Stimulated activated naive CD4-positive, alpha-beta T cell treated with Interleukin-2 at 50 U/mL for 16 hours (primary cell): ENCODE data around the gene WNT11.

Source experiments
- DNase-seq: peaks from one replicate; lab custom pipeline; 2025; lab: John Stamatoyannopoulos, UW

WNT11 gene

GRCh38 chr11:76174330-76174729, 32.0 kb downstream of the WNT11 start:
- no peak for DNase-seq

DNA sequence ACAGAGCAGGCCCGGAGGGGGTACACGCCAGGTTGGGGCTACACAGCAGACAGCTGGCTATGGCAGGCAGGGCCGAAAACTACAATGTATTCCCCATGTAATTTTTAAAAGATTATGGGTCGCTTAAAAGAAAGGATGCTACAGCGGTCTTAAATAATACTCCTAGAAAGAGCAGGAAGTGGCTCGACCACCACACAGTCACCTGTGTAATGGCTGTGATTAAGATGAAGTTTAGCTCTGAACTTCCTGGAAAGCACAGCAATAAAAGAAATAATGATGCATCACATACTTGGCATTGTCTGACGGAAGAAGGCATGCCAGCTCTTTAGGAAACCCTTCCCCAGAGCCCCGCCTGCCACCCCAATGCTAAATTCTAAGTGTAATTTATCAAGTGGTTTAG, 32.6 kb downstream of the WNT11 start:
- DNase-seq = no peak

DNA sequence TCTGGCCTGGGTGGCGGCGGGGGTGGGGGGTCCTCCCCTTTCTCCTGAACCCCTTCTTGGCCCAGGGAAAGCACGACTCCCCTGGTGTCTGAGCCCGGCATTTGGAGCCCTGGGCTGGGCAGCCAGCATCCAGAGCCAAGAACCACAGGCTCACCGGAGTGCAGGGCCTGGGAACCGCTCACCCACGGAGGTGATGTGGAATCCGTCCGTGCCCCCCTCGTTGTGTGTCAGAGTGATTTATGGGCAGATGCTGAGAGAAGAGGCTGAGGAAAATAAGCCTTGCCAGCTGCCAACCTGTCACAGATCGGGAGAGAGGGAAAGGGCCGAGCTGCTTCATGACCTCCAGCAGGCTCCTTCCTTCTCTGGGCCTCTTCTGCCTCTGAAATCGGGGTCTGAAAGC, 33.7 kb downstream of the WNT11 start:
- no peak for DNase-seq

- DNase-seq = no peak
Measured at GRCh38 chr11:76170468-76170867, 35.8 kb downstream of the WNT11 start.

DNA sequence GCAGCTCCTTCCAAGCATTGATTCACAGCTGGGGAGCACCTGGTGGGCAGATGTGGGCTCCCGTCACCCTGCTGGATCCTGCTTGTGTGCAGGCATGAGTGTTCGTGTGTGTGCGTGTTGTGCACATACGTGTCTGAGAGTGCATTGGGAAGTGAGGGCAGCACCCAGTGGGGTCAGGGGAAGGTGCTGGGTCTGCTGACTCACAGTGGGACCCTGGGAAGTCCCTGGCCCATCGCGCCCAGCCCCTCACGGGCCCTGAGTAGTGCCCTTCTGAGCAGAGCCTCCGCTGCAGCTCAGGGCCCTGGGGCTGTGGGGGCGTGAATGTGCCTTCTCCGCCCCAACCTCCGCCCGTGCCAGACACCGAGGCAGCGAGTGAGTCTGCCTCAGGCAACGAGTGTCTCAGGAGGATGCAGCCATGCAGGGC, 36.8 kb downstream of the WNT11 start:
- DNase-seq = no peak

GRCh38 chr11:76167590-76167989, 38.7 kb downstream of the WNT11 start:
- DNase-seq = no peak

DNA sequence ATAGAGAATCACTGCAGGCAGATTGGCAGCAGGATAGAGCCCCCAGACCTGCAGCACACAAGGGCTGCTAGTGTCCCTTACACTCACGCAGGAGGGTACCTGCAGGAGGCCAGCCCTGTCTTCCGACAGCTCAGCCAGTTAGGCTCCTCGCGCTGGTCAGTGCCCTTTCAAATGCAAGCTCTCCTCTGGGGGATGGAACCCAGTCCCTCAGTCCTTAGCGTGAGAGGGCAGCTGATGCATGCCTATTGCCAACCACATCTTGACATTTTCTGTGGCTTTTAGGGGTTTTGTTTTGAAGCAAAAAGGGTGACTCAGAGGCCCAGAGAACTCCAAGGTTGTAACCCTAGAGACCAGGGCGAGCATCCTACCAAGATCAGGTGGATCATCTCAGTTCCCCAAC, 40.0 kb downstream of the WNT11 start:
- peak; percentile 3 for DNase-seq

DNA sequence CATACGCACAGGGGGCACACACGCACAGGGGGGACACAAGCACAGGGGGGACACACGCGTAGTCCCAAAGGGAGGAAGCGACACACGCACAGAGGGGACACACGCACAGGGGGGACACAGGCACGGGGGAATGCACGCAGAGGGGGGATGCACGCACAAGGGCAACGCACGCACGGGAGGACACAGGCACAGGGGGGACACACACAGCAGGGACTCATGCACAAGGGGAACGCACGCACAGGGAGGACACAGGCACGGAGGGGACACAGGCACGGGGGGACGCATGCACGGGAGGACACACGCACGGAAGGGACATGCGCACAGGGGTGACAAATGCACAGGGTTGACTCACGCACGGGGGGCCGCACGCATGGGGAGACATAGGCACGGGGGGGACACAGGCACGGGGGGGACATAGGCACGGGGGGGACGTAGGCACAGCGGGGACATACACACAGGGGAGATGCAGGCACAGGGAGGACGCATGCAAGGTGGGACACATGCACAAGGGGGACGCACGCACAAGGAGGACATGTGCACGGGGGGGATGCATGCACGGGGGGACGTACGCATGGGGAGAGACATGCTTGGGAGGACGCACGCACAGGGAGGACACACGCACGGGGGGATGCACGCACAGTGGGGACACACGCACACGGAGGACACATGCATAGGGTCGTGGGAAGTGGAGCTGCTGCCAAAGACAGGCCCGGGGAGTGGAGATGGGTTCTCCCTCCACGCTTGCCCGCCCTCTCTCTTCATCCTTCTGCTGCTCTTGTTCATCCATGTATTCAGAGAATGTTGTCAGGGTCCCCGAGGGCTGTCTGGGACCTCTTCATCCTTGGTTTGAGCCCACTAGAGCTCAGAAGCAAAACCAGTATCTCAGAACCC, 41.2 kb downstream of the WNT11 start:
- DNase-seq = no peak

DNA sequence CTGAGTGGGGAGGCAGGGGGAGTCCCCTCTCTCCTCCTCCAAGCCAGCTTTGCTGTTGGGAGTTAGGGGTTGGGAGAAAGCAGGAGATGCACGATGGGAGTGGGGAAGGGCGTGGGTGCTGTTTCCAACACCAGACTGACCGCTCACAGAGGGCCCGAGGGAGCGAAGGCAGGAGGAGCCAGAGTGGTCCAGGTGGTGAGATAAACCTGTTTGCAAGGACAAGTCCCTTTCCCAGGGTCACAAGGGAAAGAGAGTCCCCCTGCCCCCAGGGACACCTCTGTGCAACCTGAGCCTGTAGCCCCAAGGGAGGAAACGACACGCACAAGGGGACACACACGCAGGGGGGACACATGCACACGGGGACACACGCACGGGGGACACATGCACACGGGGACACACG, 42.2 kb downstream of the WNT11 start:
- DNase-seq = no peak

DNA sequence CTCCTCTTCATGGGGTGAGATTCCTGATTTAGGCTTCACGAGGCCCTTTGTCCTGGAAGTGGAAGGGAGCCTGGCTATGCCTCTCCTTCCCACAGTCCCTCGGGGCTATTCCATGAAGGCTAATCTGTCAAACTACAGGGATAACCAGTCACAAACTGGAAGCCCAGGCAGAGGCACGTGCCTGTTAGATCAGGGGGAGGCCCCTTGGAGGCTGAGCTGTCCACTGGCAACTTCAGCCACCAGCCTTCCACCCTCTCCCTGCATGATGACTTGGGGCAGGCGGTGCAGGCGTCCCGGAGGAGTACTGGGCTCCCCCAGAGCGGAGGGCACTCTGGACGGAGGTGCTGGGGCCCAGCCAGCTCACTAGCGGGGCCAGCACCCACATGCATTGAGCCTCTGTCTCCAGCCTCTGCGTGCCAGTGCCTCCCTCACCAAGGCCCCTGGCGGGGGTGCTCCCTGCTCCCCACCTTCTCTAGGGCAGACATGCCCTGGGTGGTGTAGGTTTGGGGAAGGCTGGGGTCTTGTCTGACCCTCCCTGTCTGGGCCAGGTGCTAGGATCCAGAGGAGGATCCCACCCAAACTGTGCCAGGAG, 42.9 kb downstream of the WNT11 start:
- DNase-seq = no peak

GRCh38 chr11:76162336-76163288, 43.7 kb downstream of the WNT11 start:
- DNase-seq = no peak

DNA sequence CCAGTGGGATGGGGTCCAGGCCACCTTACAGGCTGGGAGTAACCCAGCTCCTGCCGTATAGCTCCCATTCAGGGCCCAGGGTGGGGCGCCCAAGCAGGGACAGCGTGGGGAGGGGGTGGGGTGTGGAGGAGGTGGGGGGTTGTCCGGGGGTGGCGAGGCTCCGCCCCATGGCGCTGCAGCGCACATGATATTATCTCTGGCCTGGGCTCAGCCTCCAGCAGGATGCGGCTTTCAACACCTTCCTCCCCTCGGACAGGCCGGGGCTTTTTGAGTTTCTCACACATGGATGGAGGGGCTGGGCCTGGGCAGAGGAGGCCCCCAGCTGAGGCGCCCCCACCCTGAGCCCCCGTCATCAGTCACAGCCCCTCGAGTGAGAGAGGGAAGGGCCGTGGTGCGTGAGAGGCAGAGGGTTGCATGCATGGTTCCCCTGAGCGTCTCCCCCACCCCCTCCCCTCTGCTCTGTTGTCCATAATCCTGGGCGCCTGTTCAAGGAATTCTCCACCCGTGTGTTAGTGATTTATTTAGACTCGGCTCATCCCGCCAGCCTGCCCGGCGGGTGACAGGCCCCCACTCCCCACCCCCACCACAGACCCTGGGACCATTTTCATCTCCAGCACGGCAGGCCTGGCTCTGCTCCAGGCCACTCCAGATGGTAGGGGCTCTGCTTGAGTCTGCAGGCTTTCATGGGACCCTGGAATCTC, 44.9 kb downstream of the WNT11 start:
- no peak for DNase-seq

GRCh38 chr11:76160856-76161255, 45.4 kb downstream of the WNT11 start:
- DNase-seq = no peak

- no peak for DNase-seq
Measured at GRCh38 chr11:76159983-76160661, 46.2 kb downstream of the WNT11 start.

DNA sequence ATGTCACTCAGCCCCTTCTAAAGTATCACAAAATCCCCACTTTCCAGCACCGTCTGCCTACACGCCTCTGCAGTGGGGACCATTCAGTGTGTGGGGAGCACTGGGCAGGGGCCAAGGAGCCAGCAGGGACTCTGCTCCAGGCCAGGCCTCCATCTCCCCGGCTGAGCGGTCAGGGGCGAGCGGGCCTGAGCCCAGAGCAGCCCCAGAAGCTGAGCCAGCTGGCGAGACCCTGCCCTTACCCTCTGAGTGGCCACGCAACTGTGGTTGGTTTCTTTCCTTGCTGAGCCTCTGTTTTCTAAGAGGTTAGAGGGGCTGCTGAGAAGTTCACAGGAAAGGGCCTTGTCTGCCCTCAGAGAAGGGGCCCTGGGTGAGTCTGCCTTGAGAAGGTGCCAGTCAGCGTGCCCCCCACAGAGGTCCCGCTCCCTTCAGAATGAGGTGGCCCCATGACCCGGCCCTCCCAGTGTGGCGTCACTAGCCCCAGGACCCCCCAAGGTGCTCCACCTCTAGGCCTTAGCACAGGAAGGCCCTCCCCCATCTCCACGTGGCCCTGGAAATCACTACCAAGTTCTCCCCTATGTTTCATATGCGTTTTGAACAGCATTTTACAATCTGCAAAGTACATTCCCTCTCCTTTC, 46.9 kb downstream of the WNT11 start:
- no peak for DNase-seq

- DNase-seq = no peak
Measured at GRCh38 chr11:76158394-76159302, 47.7 kb downstream of the WNT11 start.

DNA sequence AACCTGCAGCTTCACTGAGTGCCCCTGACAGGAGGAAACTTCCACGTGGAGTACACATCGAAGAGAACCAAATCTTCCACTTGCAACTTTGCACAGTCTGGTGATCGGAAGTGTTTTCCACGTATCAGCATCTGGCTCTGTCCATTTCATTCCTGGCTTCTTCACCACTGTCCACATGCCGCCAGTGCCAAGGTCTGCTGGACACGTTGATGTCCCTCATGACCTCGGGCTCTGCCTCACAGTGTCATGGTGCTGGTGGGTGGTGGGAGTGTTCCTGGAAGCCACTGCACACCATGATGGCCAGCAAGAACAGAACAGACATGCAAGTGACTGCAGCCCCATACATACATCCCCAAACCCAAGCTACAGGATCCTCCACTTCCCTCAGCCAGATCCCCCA, 48.4 kb downstream of the WNT11 start:
- DNase-seq = no peak

- DNase-seq = no peak
Measured at GRCh38 chr11:76156971-76157427, 49.3 kb downstream of the WNT11 start.

DNA sequence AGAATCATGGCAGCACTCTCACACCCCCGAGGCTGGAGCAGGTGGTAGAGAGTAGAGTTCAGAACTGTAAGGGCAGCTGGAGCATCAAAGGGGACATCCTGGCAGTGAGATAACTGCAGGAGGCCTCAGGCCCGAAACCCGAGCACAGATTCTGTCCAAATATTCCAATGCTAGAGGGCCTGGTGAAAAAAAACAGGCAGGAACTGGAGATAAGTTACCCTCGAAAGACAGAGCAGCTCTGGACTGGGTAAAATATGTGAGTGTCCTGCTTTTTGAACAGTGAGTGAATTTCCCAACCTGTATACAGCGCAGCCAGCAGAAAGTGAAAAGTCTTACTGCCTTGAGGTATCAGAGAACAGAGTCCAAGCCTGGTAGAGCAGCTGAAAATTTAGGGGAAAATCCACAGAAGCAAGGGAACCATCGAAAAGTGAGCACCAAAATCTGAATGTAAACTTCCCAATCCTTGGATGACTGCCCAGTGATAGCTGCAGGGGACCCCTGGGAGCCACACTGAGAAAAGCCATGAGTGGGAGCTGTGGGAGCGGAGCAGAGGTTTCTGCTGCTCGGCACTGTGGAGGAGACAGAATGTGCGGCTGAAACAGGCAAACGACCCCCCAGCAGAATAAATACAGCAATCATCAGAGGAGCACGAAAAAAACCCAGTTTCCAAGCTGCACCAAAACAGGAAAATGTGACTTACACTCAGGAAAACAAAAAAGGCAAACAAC, 50.6 kb downstream of the WNT11 start:
- DNase-seq = no peak
